22Rv1 (cell line): Measurements from ENCODE around the gene LSAMP.

ENCODE experiments used
- CTCF ChIP-seq: fragments of 450-650 bp; IDR thresholded peaks from 2 replicates; pipeline ENCODE4 v1.5.1; 2017; ENCODE audit warnings: mild to moderate bottlenecking
- ZFX ChIP-seq: fragments of 450-650 bp; IDR thresholded peaks from 2 replicates; pipeline ENCODE4 v1.6.1; 2017; ENCODE audit warnings: antibody characterized with exemption, borderline replicate concordance

DNA sequence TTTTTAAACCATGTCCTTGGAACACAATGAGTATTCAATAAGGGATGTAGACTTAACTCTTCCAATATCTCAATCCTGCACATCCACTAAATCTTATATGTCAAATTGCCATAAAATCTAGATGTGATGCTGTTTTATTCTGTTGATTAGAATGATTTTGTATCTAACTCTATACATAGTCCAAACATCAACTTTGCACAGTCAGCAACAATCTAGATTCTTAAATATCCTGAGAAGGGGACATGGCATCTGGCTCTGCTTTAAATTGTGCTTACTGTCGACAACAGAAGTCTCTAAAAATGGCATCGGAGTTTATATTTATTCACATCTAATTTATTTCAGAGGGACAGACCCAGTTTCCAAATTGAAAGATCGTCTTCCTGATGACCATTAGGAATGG lies 545.8 kb downstream of the LSAMP start:
- TF ChIP-seq CTCF = no peak
- TF ChIP-seq ZFX = no peak
